IMR-90 (cell line): ENCODE measurements around the gene PITPNM2. TPM values are rescaled to one million over a fixed set of nuclear protein-coding genes. Genes with fewer than 3 reads are reported as not detected.

ENCODE experiments used
- ATAC-seq: fragments of 200-7000 bp; cut with Tn5 transposase; 2 replicates; pipeline ENCODE4 v1.9.1; 2020; ENCODE audit warnings: low read depth, mild to moderate bottlenecking, moderate library complexity
- BruUV-seq: library from RNA; stranded (reverse); fragments of 400-500 nt; replicated peaks from 2 replicates; lab custom pipeline; 2021; lab: Mats Ljungman, UMichigan
- CTCF ChIA-PET: fragments of 300-600 bp; formaldehyde crosslinking; extraction: SDS; loops from one replicate; lab custom pipeline; 2021; ENCODE audit warnings: antibody characterized with exemption; lab: Yijun Ruan, JAX
- POLR2A ChIA-PET: fragments of 300-600 bp; sonication (Branson Sonifier 250); formaldehyde crosslinking; loops from one replicate; lab custom pipeline; 2022; ENCODE audit warnings: antibody characterized with exemption; ENCODE audit not compliant: unreplicated experiment; lab: Charles Lee
- DNase-seq: peaks from one replicate; pipeline ENCODE4 v3.0.0; 2013
- H2AFZ ChIP-seq: replicated peaks from 2 replicates; pipeline ENCODE3; 2013; ENCODE audit warnings: low read length, mild to moderate bottlenecking; ENCODE audit not compliant: poor library complexity
- H2AK5ac ChIP-seq: 2 replicates; pipeline ENCODE4 v1.6.1; 2013; ENCODE audit warnings: low read depth, low read length, inconsistent platforms
- H2AK9ac ChIP-seq: replicated peaks from 2 replicates; pipeline ENCODE3; 2013; ENCODE audit warnings: mild to moderate bottlenecking, low read depth, low read length, moderate library complexity; ENCODE audit not compliant: poor library complexity
- H2BK120ac ChIP-seq: 2 replicates; pipeline ENCODE4 v1.6.1; 2013; ENCODE audit warnings: low read depth, low read length, inconsistent platforms
- H2BK15ac ChIP-seq: 3 replicates; pipeline ENCODE4 v1.6.1; 2013; ENCODE audit warnings: low read depth, low read length, inconsistent platforms
- H2BK20ac ChIP-seq: 2 replicates; pipeline ENCODE4 v1.6.1; 2013; ENCODE audit warnings: low read depth, mild to moderate bottlenecking, inconsistent platforms, low read length, moderate library complexity
- H2BK5ac ChIP-seq: 2 replicates; pipeline ENCODE4 v1.6.1; 2013; ENCODE audit warnings: mild to moderate bottlenecking, low read depth, low read length, inconsistent platforms; ENCODE audit not compliant: poor library complexity, severe bottlenecking
- H3K14ac ChIP-seq: replicated peaks from 2 replicates; pipeline ENCODE4 v1.6.1; 2013; ENCODE audit warnings: low read depth, low read length, inconsistent platforms
- H3K18ac ChIP-seq: 2 replicates; pipeline ENCODE4 v1.6.1; 2013; ENCODE audit warnings: low read depth, low read length, control low read depth
- H3K23ac ChIP-seq: 2 replicates; pipeline ENCODE4 v1.6.1; 2013; ENCODE audit warnings: low read depth, low read length, inconsistent platforms
- H3K27ac ChIP-seq: 2 replicates; pipeline ENCODE4 v1.5.1; 2013; ENCODE audit warnings: mild to moderate bottlenecking, control low read depth, low read length; ENCODE audit not compliant: insufficient read depth
- H3K27me3 ChIP-seq: 2 replicates; pipeline ENCODE4 v1.6.1; 2013; ENCODE audit warnings: low read length; ENCODE audit not compliant: control insufficient read depth, insufficient read depth
- H3K36me3 ChIP-seq: 2 replicates; pipeline ENCODE4 v1.6.1; 2013; ENCODE audit warnings: low read length, mixed read lengths; ENCODE audit not compliant: control insufficient read depth, insufficient read depth
- H3K4ac ChIP-seq: 2 replicates; pipeline ENCODE4 v1.6.1; 2013; ENCODE audit warnings: low read depth, low read length, inconsistent platforms
- H3K4me1 ChIP-seq: 2 replicates; pipeline ENCODE4 v1.6.1; 2013; ENCODE audit warnings: low read length, mixed read lengths; ENCODE audit not compliant: control insufficient read depth, insufficient read depth
- H3K4me2 ChIP-seq: 2 replicates; pipeline ENCODE4 v1.6.1; 2013; ENCODE audit warnings: low read depth, mild to moderate bottlenecking, control low read depth, low read length, moderate library complexity
- H3K4me3 ChIP-seq: 2 replicates; pipeline ENCODE4 v1.5.1; 2013; ENCODE audit warnings: low read depth, mild to moderate bottlenecking, control low read depth, low read length, moderate library complexity; ENCODE audit not compliant: insufficient read depth
- H3K56ac ChIP-seq: 2 replicates; pipeline ENCODE4 v1.6.1; 2013; ENCODE audit warnings: low read length, inconsistent platforms; ENCODE audit not compliant: insufficient read depth; ENCODE audit errors: extremely low read depth
- H3K79me1 ChIP-seq, 2 experiments: 2 replicates each; pipeline ENCODE4 v1.6.1; 2013; ENCODE audit warnings: low read length in 2 of 2, inconsistent platforms in 1 of 2, low read depth in 1 of 2
- H3K9ac ChIP-seq: 2 replicates; pipeline ENCODE4 v1.6.1; 2013; ENCODE audit warnings: low read depth, low read length, control low read depth
- H3K9me1 ChIP-seq: 2 replicates; pipeline ENCODE4 v1.6.1; 2013; ENCODE audit warnings: low read length, inconsistent platforms; ENCODE audit not compliant: insufficient read depth
- H3K9me3 ChIP-seq: 2 replicates; pipeline ENCODE4 v1.6.1; 2013; ENCODE audit warnings: low read length; ENCODE audit not compliant: control insufficient read depth, insufficient read depth
- H4K20me1 ChIP-seq: 2 replicates; pipeline ENCODE4 v1.6.1; 2013; ENCODE audit warnings: low read length, inconsistent platforms; ENCODE audit not compliant: insufficient read depth
- H4K5ac ChIP-seq: 2 replicates; pipeline ENCODE4 v1.6.1; 2013; ENCODE audit warnings: mild to moderate bottlenecking, low read depth, low read length, control low read depth
- H4K8ac ChIP-seq, 2 experiments: 2 replicates each; pipeline ENCODE4 v1.6.1; 2013; ENCODE audit warnings: low read depth in 2 of 2, low read length in 2 of 2, control low read depth in 1 of 2, inconsistent platforms in 1 of 2
- H4K91ac ChIP-seq: 2 replicates; pipeline ENCODE4 v1.6.1; 2013; ENCODE audit warnings: low read depth, low read length, inconsistent platforms; ENCODE audit not compliant: insufficient read depth
- CEBPB ChIP-seq: IDR thresholded peaks from 2 replicates; pipeline ENCODE4 v1.6.1; 2012; ENCODE audit warnings: low read depth, low read length, improper control_type of control experiment
- CHD1 ChIP-seq: IDR thresholded peaks from 2 replicates; pipeline ENCODE4 v1.6.1; 2012; ENCODE audit warnings: low read depth, low read length, improper control_type of control experiment
- FOS ChIP-seq: fragments of 150-350 bp; IDR thresholded peaks from 2 replicates; pipeline ENCODE4 v1.6.1; 2016; ENCODE audit warnings: low read depth, low read length
- MAFK ChIP-seq: IDR thresholded peaks from 2 replicates; pipeline ENCODE4 v1.6.1; 2012; ENCODE audit warnings: low read depth, low read length, improper control_type of control experiment
- MAZ ChIP-seq: IDR thresholded peaks from 2 replicates; pipeline ENCODE4 v1.6.1; 2012; ENCODE audit warnings: low read depth, mild to moderate bottlenecking, low read length, improper control_type of control experiment, moderate library complexity, borderline replicate concordance
- MXI1 ChIP-seq: IDR thresholded peaks from 2 replicates; pipeline ENCODE4 v1.6.1; 2012; ENCODE audit warnings: low read depth, mild to moderate bottlenecking, low read length, moderate library complexity, borderline replicate concordance
- NFE2L2 ChIP-seq: fragments of 150-350 bp; IDR thresholded peaks from 2 replicates; pipeline ENCODE4 v1.6.1; 2016; ENCODE audit warnings: low read depth, mild to moderate bottlenecking, low read length
- POLR2A ChIP-seq: IDR thresholded peaks from 2 replicates; pipeline ENCODE4 v1.6.1; 2012; ENCODE audit warnings: mild to moderate bottlenecking, low read depth, low read length
- RAD21 ChIP-seq: IDR thresholded peaks from 2 replicates; pipeline ENCODE4 v1.6.1; 2012; ENCODE audit warnings: low read length, improper control_type of control experiment
- RCOR1 ChIP-seq: IDR thresholded peaks from 2 replicates; pipeline ENCODE4 v1.6.1; 2012; ENCODE audit warnings: mild to moderate bottlenecking, low read length, improper control_type of control experiment; ENCODE audit not compliant: insufficient replicate concordance
- RFX5 ChIP-seq: IDR thresholded peaks from 2 replicates; pipeline ENCODE4 v1.8.0; 2012; ENCODE audit warnings: low read depth, mild to moderate bottlenecking, low read length, moderate library complexity
- SMC3 ChIP-seq: fragments of 150-350 bp; IDR thresholded peaks from 2 replicates; pipeline ENCODE4 v1.6.1; 2016; ENCODE audit warnings: low read depth, mild to moderate bottlenecking, antibody characterized with exemption, low read length, moderate library complexity
- WGBS, 2 experiments: methylation state at CpG; one replicate each; pipeline versions ENCODE4 v1.1.5 to v1.1.7; 2013; ENCODE audit warnings: missing lambda C conversion rate in 2 of 2; ENCODE audit not compliant: insufficient read length in 1 of 2; ENCODE audit errors: extremely low coverage in 2 of 2; 5-methylcytosine and 5-hydroxymethylcytosine counted together
- dilution Hi-C: fragments of 300-500 bp; cut with HindIII; formaldehyde crosslinking; loops from one replicate; pipeline ENCODE4 v1.14.3; 2018; ENCODE audit warnings: low sequenced_read_pairs; ENCODE audit not compliant: unreplicated experiment
- in situ Hi-C: fragments of 300-500 bp; cut with MboI; formaldehyde crosslinking; loops from 3 replicates; pipeline ENCODE4 v1.14.3; 2019; ENCODE audit warnings: low sequenced_read_pairs, inconsistent platforms, mixed read lengths
- intact Hi-C: fragments of 100-400 bp; cut with micrococcal nuclease; formaldehyde crosslinking; loops from 2 replicates; pipeline ENCODE4 v1.10.0; 2022
- polyA plus RNA-seq, 3 experiments: library from polyadenylated mRNA; depleted of rRNA; stranded (reverse); fragments of >200 nt; gene quantifications; 2 replicates each; pipeline ENCODE4 v1.2.3, GENCODE V29; 2012; ENCODE audit warnings: low replicate concordance in 1 of 3
- total RNA-seq: library from RNA; depleted of rRNA; stranded (reverse); fragments of >200 nt; gene quantifications from 2 replicates; pipeline ENCODE4 v1.2.3, GENCODE V29; 2012
- TF ChIP-seq, protein P1 (sequence below): fragments of 150-350 bp; IDR thresholded peaks from 2 replicates; pipeline ENCODE4 v1.6.1; 2016; ENCODE audit warnings: low read depth, mild to moderate bottlenecking, low read length, moderate library complexity, borderline replicate concordance
- TF ChIP-seq, protein P2 (sequence below): conservative IDR thresholded peaks from 2 replicates; pipeline ENCODE4 v1.5.1; 2012; ENCODE audit warnings: mild to moderate bottlenecking, low read depth, low read length, improper control_type of control experiment
- TF ChIP-seq, protein P3 (sequence below): fragments of 150-350 bp; IDR thresholded peaks from 2 replicates; pipeline ENCODE4 v1.6.1; 2017; ENCODE audit warnings: mild to moderate bottlenecking, antibody characterized with exemption, low read length, low read depth

The PITPNM2 gene
- total and polyA plus RNA-seq, 2 of the 4 experiments (the other 2 are of a cell fraction): 1.6 to 3.0 TPM

DNA sequence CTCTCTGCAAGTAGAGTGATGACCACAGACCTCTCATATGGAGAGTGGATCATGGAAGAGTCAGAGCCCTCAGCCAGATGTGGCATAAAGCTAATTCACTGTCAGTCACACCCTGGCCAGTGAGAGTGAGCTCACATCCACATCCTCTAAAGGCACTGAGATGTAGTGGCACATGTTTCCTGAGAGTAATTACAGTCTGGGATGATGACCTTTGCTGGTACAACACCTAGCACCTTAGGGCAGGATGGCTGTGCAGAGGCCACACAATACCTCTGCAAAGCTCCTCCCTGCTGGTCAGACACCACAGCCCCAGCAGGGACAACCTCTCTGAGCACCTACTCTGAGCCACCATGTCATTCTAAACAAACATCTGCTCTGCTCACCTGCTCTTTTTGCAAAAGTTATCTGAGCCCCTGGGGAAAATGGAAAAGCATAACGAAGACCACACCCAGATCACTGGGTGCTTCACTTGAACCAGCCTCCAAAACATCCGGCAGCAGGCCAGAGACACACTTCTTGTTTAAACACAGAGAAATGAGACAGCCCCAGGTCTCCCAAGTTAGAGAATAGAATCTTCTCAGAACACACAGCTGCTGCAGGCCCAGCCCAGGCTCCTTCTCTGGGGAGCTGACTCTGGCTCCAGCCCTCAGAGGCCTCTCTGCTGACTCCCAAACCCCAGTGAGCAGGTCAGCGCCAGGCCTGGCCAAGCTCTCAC lies 30.3 kb downstream of the PITPNM2 start:
- Histone ChIP-seq H2AK5ac (peak overlapping the region; percentile 59), H3K9me3 (no peaks in the 10 kb centered on the region), H3K27ac (no peak overlapping the region), H4K5ac (no peak overlapping the region), H4K8ac (no peak overlapping the region), H3K4ac (peak overlapping the region; percentile 31; the same call in 1 of the 2 replicates), H3K9ac (no peak overlapping the region), H3K23ac (peak overlapping the region; percentile 3; the same call in 1 of the 2 replicates), H3K56ac (no peak overlapping the region), H2BK5ac (no peak overlapping the region), H3K4me2 (no peak overlapping the region), H3K14ac (peak overlapping the region; percentile 37; the same call in 1 of the 2 replicates), H3K36me3 (no peaks in the 10 kb centered on the region), H2BK120ac (peak overlapping the region; percentile 28; the same call in 1 of the 2 replicates), H3K9me1 (peaks cover 26% of the 10 kb centered on the region), H4K91ac (peak overlapping the region; percentile 24), H2AK9ac (no peak overlapping the region), H2BK20ac (no peak overlapping the region), H3K18ac (no peak overlapping the region), H4K20me1 (peaks cover 30% of the 10 kb centered on the region), H2BK15ac (0 out of 3 replicates have a peak overlapping the region, but pooled peaks have one; percentile 7), H3K4me1 (peaks cover 17% of the 10 kb centered on the region), H2AFZ (no peak overlapping the region), H3K27me3 (no peaks in the 10 kb centered on the region), H3K79me1 (peaks cover 0 to 49% of the 10 kb centered on the region in 2 experiments; a peak in 3 of 4 replicates), H3K4me3 (no peak overlapping the region)
- ChIA-PET CTCF (no interaction called here), POLR2A (no interaction called here)
- no TSS peak for BruUV-seq
- WGBS, 2 experiments: 100% methylated on average over 1 of the region's 3 CpGs; no CpG with 5 or more reads in 1 of the 2 experiments
- TF ChIP-seq RFX5 (no peak), MXI1 (no peak), SMC3 (no peak), MAFK (no peak), RCOR1 (no peak), CEBPB (no peak), POLR2A (no peak), RAD21 (no peak), FOS (no peak), NFE2L2 (no peak), MAZ (no peak), CHD1 (no peak)
- TF ChIP-seq, protein P1, sequence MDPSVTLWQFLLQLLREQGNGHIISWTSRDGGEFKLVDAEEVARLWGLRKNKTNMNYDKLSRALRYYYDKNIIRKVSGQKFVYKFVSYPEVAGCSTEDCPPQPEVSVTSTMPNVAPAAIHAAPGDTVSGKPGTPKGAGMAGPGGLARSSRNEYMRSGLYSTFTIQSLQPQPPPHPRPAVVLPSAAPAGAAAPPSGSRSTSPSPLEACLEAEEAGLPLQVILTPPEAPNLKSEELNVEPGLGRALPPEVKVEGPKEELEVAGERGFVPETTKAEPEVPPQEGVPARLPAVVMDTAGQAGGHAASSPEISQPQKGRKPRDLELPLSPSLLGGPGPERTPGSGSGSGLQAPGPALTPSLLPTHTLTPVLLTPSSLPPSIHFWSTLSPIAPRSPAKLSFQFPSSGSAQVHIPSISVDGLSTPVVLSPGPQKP: no peak
- TF ChIP-seq, protein P2, sequence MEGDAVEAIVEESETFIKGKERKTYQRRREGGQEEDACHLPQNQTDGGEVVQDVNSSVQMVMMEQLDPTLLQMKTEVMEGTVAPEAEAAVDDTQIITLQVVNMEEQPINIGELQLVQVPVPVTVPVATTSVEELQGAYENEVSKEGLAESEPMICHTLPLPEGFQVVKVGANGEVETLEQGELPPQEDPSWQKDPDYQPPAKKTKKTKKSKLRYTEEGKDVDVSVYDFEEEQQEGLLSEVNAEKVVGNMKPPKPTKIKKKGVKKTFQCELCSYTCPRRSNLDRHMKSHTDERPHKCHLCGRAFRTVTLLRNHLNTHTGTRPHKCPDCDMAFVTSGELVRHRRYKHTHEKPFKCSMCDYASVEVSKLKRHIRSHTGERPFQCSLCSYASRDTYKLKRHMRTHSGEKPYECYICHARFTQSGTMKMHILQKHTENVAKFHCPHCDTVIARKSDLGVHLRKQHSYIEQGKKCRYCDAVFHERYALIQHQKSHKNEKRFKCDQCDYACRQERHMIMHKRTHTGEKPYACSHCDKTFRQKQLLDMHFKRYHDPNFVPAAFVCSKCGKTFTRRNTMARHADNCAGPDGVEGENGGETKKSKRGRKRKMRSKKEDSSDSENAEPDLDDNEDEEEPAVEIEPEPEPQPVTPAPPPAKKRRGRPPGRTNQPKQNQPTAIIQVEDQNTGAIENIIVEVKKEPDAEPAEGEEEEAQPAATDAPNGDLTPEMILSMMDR: no peak
- TF ChIP-seq, protein P3, sequence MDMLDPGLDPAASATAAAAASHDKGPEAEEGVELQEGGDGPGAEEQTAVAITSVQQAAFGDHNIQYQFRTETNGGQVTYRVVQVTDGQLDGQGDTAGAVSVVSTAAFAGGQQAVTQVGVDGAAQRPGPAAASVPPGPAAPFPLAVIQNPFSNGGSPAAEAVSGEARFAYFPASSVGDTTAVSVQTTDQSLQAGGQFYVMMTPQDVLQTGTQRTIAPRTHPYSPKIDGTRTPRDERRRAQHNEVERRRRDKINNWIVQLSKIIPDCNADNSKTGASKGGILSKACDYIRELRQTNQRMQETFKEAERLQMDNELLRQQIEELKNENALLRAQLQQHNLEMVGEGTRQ: no peak
- dilution Hi-C loops: no loop called here
- ATAC-seq (no peak), DNase-seq (no peak)
- intact Hi-C loops: no loop called here
- in situ Hi-C loops: no loop called here
